ENCODE data around the gene MUS81.

MUS81 gene

DNA sequence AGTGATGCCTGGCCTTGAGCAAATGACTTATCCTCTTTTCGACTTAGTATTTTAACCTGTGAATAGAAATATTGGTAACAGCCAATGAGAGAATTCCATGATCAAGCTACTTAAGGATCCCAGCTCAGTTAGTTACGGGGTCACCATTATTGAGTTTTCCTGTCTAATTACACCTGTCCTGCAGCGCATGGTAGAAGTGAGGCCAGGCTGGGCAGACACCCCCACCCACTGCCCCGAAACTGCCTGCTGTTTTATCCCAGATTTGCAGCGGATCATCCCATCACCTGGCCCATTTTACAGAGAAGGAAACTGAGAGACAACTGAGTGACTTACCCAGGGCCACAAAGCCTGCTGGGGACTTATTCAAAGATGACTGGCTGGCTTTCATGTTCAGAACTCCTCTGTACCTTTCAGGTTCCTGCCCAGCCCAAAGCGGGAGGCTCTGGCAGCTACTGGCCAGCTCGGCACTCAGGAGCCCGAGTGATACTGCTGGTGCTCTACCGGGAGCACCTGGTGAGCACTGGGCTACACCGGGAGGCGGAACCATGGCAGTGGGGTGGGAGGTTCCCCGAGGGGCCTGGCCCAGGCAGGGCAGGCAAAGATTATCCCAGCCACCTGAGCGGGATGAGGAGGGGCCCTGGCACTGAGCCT, 1.4 kb downstream of the MUS81 start:
- no peak for DNase-seq

DNA sequence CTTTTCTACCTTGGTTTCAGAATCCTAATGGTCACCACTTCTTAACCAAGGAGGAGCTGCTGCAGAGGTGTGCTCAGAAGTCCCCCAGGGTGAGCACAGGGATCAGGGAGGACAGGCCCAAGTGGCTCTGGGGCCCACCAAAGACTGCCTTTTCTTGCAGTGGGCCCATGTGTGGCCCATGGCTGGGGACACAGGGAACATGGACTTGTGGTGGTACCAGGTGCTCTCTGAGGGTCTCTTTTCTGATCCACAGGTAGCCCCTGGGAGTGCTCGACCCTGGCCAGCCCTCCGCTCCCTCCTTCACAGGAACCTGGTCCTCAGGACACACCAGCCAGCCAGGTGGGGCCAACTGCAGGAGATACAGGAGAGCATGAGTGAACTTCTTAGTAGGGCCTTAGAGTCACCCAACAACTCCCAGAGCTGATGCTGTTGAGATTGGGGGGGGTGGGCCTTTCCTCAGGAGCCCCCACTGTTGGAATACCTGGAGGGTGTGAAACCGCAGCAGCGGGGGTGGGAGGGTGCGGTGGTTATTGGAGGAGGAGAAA, 2.0 kb downstream of the MUS81 start:
- DNase-seq = no peak

DNA sequence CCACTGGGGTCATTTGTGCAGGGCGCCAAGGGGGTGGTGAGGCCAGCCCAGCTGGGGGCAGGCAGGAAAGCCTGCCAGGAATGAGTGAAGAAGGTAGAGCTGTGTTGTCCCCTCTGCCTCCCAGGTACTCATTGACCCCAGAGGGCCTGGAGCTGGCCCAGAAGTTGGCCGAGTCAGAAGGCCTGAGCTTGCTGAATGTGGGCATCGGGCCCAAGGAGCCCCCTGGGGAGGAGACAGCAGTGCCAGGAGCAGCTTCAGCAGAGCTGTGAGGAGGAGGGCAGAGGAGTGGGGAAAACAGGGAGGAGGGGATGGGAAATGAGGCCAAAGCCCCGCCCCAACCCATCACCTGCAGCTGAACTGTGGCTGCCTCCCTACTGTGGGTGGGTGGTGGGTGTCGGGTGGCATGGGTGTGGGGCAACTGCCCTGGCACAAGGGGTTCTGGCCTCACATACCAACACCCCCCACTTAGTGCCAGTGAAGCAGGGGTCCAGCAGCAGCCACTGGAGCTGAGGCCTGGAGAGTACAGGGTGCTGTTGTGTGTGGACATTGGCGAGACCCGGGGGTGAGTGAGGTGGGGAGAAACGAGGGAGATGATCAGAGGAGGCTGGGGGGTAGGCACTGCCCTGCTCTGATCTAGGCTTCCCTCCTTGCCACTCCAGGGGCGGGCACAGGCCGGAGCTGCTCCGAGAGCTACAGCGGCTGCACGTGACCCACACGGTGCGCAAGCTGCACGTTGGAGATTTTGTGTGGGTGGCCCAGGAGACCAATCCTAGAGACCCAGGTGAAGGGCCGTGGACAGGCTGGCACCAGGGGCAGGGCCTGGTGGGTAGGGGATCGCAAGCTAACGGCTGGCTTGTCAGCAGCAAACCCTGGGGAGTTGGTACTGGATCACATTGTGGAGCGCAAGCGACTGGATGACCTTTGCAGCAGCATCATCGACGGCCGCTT, 3.0 kb downstream of the MUS81 start:
- no peak for DNase-seq

DNA sequence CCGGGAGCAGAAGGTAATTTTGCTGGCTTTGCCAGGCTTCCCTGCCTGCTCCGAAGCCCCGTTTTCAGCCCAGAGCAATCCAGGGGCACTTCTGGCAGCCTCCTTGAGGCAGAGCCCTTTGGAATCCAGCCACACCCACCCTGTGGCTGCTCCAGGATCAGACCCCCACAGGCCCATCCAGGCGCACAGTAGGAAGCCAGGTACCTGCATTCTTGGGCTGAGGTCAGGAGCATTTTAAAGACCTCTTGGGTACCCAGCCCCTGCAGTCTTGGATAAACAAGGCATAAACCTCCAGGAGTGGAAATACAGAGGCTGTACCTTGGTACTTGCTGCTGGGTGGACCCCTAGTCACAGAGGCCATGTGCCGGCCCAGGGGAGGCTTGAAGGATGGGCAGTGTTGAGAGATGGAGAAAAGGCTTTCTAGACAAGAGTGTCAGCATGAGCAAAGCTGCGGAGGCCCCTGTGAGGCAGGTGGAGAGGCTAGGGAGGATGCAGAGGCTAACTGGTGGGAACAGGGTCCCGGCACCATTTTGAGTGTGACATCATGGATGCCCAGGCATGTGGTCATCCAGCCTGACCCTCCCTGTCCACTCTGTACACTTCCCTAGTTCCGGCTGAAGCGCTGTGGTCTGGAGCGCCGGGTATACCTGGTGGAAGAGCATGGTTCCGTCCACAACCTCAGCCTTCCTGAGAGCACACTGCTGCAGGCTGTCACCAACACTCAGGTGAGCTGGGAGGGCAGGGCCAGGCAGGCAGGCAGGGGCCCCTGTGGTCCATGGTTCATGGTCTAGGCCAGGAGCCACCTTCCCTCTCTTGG, 3.9 kb downstream of the MUS81 start:
- no peak for DNase-seq

DNA sequence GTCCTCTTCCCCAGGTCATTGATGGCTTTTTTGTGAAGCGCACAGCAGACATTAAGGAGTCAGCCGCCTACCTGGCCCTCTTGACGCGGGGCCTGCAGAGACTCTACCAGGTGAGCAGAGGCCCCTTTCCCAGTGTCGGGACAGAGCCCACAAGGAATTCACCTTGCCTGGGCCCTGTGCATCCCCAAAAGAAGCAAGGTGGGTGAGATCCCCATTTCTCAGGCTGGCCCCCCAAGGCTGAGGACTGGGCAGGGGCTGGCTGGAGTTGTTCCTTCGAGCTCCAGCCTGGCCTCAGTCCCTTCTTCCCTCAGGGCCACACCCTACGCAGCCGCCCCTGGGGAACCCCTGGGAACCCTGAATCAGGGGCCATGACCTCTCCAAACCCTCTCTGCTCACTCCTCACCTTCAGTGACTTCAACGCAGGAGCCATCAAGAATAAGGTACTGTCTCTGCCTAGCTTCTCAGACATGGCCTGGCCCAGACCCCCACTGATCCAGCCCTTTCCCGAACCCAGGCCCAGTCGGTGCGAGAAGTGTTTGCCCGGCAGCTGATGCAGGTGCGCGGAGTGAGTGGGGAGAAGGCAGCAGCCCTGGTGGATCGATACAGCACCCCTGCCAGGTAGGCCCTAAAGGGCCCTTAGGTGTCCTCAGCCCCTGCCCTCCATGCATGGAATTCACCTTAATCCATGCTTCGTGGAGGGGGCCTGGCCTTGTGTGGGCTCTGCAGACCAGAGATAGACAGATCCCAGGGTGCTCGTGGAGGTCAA, 4.7 kb downstream of the MUS81 start:
- no peak for DNase-seq

DNA sequence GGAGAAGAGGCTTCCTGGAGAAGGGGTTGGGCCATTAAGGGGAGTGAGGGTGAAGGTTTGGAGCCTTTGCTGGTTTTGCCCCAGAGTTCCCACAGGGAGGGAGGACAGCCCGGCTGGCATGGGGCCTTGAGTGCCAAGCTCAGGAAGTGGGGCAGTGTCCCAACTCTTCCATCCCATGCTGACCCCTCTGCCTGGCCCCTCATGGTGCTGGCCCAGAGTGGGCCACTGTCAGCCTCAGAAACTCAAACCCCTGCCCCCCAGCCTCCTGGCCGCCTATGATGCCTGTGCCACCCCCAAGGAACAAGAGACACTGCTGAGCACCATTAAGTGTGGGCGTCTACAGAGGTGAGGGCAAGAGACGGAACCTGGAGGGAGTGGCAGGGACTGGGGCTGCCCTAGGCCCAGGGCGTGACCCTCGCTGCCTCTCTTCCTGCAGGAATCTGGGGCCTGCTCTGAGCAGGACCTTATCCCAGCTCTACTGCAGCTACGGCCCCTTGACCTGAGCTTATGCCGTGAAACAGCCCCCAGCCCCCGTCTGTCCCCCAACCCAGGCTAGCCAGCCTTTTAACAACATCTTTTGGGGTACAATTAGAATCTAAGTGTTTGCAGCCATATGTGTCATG, 5.4 kb downstream of the MUS81 start:
- no peak for DNase-seq

DNA sequence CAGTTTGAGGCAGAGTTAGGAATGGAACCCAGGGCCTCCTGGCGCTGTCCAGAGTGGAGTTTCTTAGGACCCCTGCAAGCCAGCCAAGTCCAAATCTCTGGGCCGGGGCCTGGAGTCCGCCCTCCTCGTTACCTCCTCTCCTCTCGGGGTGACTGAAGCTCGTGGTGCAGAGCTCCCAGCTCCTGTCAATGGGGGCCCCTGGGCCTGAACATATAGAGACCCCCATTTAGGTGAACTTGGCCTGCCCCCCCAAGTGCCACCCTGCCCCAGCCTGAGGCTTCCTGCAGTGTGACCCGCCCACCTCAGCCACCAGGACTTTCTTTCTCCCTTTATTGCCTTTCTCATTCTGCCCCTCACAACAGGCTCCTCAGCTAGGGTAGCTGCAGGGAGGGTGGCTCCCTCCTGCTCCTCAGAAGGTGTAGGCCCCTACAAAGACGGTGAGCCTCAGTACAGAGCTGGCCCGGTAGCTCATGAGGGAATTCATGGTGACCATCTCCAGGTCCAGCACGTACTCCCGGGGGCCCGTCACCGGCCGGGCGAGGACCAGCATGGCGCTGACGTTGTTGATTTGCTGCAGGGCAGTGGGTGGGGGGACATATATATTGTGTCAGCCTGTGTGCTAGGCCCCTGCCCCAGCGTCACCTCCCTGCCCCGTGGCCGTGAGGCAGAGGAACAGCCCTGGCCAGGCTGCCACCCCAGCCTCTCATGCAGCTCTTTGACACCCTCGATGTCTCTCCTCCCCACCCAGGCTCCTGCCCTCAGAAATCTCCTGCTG, 6.5 kb downstream of the MUS81 start:
- DNase-seq = no peak

DNA sequence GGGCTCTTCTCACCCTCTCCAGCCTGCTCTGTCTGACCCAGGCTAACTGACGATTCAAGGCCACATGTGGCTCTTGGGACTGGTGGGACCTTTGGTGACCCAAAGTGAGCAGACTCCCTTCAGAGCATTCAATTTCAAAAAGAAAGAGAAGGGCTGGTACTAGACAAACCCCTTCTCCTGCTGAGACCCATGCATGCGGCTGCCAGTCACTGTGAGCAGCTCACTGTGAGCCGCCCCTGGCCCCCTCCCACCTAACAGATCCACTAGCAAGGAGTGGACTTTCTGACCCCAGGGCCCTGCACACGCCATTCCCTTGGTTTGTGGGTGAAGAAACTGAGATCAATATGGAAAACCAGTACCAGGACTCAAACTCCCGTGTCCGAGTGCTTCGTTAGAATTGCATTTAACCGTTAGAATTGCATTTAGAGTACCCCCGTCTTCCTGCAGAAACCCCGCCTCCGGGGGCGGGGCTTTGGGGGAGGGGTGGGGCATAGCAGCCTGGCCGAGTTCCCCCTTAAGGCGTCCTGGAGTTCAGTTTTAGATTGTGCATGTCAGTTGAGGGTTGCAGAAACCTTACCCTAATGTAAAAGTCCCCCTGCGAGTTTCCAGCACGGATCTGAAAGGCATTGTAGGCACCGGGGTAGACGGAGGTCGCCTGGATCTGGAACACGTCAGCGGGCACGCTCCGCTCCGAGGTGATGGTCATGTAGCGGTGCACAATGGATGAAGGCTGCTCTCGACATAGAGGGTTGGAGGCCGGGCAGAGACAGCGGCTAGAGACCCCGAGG, 7.2 kb downstream of the MUS81 start:
- DNase-seq = no peak

DNA sequence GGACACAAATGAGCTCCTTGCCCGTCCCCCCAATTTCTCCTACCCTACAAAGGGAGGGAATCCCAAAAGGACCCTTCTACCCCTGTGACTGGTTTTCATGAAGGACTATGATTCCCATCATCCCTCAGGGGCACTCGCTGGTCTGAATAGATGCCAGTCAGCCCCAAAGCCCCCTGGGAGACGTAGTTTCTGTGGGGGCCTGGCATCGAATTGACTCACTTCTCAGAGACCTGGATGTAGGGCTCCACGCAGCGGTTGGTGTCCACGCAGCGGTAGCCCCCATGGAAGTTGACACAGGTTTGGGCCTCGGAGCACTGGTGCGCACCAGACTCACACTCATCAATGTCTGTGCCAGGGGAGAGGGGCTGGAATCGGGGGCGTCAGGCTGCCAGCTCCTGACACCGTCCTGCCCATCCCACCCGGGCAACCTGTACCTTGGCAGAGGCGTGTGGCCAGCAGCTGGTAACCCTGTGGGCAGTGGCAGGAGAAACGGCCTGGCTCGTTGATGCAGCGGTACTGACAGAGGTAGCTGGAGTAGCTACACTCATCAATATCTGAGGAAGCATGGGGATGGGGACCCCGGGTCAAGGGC, 7.9 kb downstream of the MUS81 start:
- no peak for DNase-seq

DNA sequence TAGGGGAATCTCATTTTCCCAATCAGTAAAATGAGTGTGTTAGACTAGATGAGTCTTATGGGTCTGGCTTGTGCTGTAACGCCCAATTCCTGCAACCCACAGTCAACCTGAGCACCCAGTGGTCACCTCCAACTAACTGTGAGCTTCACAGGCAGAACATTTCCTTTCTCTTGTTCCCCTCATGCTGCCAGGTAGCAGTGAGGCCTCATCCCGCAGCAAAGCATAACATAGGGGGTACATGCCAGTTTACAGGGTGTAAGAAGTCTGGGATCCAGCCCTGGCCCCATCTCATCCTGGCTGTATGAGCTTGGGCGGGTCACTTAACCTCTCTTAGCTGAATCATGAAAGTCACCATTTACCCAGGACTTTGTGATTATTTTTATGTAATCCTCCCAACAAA, 8.7 kb downstream of the MUS81 start:
- DNase-seq = no peak

DNA sequence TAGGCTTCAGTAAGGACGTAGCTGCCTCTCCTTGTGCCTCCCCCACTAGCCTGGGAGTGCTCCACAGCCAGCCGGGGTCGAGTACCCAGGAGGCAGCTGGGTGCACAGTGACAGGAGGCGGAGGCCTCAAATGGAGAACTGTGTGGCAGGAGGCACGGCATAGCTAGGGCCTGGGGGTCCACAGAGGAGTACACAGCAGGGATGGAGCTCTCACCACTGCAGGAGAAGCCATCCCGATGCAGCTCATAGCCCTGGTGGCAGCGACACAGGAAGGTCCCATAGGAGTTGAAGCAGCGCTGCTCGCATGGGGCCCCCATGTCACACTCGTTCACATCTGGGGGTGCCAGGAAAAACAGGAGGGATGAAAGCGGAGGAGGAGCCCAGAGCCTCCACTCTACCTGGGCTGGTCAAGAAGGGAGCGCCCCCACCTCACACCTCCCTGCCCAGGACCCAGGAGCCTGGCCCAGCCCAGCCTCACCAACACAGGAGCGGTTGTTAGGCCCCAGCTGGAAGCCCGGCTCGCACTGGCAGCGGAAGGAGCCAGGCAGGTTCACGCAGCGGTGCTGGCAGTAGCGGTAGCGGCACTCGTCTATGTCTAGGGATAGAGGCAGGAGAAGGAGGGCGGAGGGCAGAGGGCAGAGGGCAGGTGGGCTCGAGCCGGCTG, 9.5 kb downstream of the MUS81 start:
- no peak for DNase-seq

DNA sequence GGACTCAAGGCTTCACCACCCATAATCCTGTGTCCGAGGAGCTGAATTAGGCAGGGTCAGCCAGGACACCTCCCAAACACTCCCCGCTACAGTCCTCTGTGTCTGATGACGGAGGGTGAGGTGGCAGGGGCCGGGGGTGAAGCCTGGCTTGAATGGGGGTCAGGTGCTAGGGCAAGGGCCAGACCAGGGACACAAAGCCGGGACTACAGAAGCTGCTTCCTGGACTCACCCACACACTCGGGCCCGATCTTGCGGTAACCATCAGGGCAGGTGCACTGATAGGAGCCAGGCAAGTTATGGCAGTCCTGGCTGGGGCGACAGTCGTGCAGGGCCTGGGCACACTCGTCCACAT, 10.1 kb downstream of the MUS81 start:
- no peak for DNase-seq

DNA sequence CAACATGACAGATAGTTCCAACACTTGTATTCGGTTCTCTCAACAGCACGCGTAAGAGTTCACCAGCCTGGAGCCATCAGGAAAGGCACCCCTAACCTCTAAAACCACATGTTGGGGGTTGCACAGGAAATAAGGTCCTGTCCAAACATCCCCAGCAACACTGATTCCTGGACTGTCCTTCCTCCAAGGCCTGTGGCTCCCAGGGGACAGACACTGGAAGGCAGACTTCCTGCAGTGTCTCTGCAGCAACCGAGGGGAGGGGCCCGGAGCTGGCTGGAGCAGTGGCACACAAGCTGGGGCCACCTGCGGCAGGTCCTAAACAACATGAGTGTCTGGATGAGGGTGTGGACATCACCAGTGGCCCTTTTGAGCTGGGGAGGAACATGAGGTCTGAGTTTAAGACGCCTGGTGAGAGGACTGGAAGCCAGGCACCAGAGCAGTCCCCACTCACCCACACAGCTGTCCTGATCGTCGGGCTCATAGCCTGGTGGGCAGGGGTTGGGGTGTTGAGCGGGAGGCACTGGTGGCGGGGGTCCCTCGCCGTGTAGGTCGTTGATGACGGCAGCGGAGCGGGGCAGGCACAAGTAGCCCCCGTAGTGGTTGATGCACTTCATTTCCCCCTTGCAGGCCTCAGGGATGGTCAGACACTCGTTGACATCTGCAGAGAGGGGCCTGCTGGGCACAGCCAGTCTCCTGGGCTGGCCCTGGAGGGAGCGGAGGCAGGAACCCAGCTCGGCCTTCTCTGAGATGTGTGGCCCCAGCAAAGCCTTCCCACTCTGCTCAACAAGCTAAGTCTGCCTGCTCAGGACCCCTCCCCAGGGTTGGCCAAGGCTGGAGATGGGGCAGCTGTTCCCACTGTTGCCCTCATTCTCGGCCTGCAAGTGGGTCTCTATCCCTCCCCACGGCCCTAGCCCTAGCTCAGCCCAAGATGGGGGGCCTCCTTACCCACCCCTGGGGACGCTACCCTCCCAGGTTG, 10.8 kb downstream of the MUS81 start:
- DNase-seq = no peak

DNA sequence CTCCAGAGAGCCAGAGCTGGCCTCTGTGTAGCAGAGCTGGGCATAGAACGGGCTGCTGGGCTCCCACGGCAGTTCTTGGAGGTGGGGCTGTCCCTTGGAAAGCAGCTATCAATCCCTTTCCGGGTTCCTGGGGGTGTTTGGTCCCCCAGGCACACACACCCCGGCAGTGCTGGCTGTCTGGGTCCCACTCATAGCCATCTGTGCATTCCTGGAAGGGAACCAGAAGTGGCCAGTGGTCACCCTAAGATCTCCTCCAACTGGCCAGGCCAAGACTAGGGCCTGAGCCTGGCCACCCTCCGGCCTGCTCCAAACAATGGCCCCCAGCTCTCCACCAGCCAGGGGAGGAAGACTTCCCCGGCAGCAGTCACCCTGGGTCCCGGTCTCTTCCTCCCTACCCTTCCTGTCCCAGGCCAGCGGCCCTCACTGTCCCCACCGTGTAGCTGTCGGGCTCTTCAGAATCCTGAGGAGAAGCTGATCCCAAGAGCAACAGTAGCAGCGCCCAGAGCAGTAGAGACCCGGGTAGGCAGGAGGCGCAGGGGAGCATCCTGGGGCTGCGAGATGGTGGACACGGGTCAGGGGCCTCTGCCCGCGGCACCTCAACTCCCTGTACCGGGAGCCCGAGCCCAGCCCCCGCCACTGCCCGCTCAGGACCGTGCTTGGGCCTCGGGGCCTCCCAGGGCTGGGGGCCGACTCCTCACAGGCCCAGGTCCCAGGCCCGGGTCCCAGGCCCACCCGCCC, 11.7 kb downstream of the MUS81 start:
- no peak for DNase-seq

DNA sequence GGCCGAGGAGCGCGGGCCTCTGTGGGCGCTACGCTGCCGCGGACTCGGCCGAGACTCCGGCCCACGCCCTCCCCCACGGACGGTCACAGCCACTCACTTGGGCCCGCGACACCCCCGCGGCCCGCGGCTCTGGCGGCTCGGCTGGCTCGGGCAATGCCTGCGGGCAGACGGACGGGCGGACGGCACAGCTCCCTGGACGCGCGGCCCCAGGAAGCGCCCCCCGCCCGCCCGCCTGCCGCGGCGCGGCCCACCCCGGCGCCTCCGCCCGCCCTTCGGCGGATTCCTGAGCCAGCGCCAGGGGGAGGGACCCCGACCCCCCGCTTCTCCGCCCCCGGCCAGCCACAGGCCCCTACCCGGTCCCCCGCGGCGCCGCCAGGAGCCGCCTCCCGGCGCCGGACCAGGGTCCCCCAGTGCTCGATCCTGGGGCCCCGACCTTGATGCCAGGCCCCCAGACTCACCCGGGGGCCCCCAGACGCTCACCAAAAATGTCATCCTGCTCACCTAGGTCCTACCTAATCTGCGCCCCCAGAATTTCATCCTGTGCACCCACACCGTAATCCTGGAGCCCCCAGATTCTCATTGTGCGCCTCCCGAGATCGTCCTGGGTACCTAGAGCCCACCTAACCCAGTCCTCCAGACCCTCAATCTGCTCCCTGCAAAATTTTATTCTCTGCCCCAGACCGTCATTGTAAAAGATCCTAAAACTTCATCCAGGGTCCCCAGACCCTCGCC, 12.5 kb downstream of the MUS81 start, which contains the start of gene EFEMP2:
Gene EFEMP2, minus strand, starts transcription at position 215 of the 732 bp plus-strand sequence. CDS start 446 bp downstream, outside the sequence.
- no peak for DNase-seq

Measured in stimulated activated CD4-positive, alpha-beta T cell treated with anti-CD3 and anti-CD28 coated beads, Interleukin-1b, Interleukin-23, amount 100 ng/mL, for 48 hours (primary cell).